DMS 273 (cell line): ENCODE data around the gene GLI1.
"Not testable (repeated sequence)": the region's sequence is repeated elsewhere in the genome, so short reads cannot be mapped to it uniquely, and the experiment has no call there.

Experiments used
- DNase-seq: peaks from one replicate; lab custom pipeline; 2025; ENCODE audit not compliant: unreplicated experiment; lab: John Stamatoyannopoulos, UW

The GLI1 gene

DNA sequence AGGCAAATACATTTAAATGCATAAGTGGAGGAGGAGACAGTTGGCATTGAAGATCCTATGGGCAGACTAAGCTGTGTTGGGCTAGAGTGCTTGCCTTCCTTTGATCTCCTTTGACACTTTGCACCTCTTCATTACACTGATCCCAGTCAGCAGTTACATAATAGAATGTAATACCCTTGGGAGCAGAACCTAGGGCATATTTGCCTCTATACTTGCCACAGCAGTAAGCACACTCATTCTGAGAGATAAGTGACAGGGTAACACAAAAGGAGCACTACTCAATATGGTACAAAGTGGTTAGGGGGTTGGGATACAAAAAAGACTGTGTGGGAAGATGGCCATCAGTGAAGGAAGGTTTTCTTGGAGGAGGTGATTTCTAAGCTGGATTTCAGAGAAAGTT lies 37.2 kb downstream of the GLI1 start:
- no peak for DNase-seq

DNA sequence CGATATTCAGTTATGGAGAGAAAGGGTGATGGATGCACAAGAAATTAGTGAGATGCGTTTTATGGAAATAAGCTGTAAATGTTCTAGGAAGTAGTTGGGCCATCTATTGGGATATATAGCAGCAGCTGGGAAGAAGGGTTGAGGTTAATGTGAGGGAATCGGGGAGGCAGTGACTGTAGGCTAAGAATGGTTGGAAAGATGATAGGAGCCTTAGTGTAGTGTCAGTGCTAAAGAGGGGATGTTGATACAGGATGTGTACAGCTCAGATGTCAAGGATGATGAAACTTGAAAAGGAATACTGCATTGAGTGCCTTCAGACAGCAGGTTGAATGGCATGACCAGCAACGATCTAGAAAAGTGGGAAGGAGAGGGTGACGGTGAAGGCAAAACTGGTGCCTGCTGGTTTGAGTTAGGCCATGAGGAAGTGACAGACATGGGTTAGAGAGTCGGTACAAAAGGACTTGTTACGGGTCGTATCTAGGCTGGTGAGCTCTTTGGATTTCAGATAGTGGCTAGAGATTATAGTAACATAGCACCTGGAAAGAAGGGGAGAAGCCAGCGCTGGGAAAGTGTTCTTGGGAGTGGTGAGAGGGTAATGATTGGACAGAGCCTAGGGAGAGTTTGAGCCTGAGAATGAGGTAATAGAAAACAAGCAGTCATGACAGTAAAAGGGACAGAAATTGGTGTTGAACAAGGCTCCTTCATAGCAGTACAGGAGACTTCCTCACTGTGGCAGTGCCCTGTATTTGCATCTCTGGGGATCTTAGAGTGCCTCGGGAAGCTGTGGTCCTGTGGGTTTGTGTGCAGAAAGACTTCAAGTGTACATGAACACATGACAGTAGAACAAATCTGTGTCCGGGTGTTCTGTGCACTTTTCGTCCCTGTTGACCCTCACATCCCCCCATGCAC lies 37.9 kb downstream of the GLI1 start:
- DNase-seq: no peak

- no peak for DNase-seq
Measured at GRCh38 chr12:57498132-57498502, 38.5 kb downstream of the GLI1 start.

DNA sequence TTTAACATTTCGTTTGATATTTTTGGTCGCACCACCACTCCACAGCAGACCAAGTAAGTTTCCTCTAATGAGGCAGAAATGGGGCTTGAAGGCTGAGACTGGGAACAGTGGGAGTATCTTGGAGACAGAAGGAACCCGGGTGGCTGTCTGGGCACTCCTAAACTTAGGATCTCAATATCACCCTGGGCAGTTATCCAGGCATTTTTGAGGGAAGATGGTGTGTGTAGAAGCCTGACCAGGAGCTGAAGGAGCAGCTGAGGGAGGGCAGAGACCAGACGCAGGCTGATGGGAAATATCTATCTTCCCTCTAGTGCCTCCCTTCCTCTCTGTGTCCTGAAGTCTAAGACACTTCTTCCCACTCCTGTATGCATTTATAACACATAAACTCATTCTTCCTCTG lies 39.0 kb downstream of the GLI1 start:
- no peak for DNase-seq

- no peak for DNase-seq
Measured at GRCh38 chr12:57500213-57500612, 40.6 kb downstream of the GLI1 start.

DNA sequence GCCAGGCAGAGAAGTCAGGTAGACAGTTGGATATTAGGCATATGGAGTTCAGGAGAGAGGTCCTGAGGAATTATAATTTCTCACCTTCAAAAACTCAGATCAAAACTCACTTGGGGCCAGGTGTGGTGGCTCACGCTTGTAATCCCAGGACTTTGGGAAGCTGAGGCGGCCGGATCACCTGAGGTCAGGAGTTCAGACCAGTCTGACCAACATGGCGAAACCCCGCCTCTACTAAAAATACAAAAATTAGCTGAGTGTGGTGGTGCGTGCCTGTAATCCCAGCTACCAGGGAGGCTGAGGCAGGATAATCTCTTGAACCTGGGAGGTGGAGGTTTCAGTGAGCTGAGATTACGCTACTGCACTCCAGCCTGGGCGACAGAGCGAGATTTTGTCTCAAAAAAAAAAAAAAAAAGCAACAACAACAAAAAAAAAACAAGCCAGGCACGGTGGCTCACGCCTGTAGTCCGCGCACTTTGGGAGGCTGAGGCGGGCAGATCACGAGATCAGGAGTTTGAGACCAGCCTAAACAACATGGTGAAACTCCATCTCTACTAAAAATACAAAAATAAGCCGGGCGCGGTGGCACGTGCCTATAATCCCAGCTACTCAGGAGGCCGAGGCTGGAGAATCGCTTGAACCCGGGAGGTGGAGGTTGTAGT lies 42.9 kb downstream of the GLI1 start:
- DNase-seq: not testable (repeated sequence)

DNA sequence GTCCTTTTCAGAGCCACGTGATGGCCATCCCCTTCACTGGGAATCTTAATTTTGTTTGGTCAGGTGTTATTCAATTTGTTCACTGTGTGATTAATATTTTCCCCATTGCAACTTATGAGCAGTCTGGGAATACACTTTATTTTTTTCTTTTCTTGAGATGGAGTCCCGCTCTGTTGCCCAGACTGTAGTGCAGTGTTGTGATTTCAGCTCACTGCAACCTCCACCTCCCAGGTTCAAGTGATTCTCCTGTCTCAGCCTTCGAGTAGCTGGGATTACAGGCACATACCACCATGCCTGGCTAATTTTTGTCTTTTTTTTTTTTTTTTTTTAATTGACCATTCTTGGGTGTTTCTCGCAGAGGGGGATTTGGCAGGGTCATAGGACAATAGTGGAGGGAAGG lies 47.0 kb downstream of the GLI1 start:
- not testable (repeated sequence) for DNase-seq

- DNase-seq: not testable (repeated sequence)
Measured at GRCh38 chr12:57507796-57508195, 48.2 kb downstream of the GLI1 start.

DNA sequence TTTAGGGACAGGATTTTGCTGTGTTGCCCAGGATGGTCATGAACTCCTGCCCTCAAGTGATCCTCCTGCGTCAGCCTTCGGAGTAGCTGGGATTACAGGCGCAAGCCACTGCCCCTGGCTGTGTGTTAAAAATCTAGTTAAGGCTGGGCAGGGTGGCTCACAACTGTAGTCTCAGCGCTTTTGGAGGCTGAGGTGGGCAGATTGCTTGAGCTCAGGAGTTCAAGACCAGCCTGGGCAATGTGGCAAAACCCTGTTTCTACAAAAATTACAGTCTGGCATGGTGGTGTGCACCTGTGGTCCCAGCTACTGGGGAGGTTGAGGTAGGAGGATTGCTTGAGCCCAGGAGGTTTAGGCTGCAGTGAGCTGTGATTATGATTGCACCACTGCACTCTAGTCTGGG lies 51.6 kb downstream of the GLI1 start:
- no peak for DNase-seq

GRCh38 chr12:57511588-57512325 lies 52.2 kb downstream of the GLI1 start:
- no peak for DNase-seq

- DNase-seq: no peak
Measured at GRCh38 chr12:57512665-57513064, 53.1 kb downstream of the GLI1 start.

GRCh38 chr12:57513266-57513665 lies 53.7 kb downstream of the GLI1 start:
- DNase-seq: no peak

- not testable (repeated sequence) for DNase-seq
Measured at GRCh38 chr12:57513677-57514076, 54.1 kb downstream of the GLI1 start.

DNA sequence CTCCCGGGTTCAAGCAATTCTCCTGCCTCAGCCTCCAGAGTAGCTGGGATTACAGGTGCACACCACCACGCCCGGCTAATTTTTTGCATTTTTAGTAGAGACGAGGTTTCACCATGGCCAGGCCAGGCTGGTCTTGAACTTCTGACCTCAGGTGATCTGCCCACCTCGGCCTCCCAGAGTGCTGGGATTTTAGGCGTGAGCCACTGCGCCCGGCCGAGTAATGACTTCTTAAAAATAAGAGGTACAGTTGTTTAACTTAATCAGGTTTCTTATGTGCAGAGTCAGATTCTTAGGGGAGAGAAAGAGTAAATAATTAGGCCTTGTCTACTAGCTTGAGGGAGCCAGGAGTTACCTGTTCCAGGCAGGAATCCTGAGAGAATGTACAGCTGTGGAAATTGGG lies 54.7 kb downstream of the GLI1 start:
- not testable (repeated sequence) for DNase-seq

GRCh38 chr12:57514720-57515407 lies 55.3 kb downstream of the GLI1 start:
- peak; percentile 15 for DNase-seq

GRCh38 chr12:57515408-57515933 lies 55.9 kb downstream of the GLI1 start:
- DNase-seq: no peak

DNA sequence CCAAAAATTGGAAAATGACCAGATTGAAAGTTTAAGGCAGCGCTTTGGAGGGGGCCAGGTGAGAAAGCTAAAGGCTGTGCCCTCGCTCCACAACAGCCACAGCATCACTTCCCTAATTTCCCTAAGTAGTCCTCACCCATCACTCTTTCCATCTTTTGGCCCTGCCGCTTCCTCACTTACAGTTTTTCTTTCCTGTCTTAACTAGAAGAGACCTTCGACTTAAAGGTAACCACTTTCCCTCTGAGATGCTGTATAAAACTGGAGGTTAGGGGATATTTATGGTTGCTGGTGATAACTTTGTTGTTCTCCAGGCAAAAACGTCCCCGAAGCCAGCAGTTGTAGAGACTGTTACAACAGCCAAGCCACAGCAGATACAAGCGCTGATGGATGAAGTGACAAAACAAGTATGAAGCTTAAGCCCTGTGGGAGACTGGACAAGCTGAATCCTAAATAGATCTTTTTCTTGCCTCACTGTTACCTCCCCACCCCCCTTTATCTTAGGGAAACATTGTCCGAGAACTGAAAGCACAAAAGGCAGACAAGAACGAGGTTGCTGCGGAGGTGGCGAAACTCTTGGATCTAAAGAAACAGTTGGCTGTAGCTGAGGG lies 56.5 kb downstream of the GLI1 start:
- DNase-seq: no peak

DNA sequence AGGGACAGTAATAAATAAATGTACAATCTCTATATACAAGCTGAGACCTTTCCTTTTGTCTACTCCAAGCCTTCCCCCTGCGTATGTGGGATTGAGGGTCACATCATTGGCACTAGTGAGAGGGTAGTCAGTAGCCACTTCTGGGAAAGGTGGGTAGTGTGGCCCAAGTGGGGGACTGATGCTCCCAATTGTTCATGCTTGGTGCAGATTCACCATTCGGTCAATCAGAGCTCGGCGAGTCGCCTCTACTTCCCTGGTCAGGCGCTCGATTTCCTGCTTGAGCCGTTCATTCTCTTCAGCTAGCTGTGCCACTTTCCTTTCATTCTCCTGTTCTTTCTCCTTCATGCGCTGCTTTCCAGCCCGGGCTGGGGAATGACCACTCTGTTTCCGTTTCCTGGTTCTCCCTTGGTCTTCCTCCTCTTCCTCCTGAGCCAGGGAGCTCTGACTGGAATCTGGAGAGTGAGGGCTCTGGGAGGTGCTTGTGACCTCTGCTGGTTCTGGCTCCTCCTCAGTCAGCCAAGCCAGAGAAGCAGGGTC lies 57.1 kb downstream of the GLI1 start:
- DNase-seq: no peak

GRCh38 chr12:57517187-57517586 lies 57.6 kb downstream of the GLI1 start:
- DNase-seq: peak; percentile 29

DNA sequence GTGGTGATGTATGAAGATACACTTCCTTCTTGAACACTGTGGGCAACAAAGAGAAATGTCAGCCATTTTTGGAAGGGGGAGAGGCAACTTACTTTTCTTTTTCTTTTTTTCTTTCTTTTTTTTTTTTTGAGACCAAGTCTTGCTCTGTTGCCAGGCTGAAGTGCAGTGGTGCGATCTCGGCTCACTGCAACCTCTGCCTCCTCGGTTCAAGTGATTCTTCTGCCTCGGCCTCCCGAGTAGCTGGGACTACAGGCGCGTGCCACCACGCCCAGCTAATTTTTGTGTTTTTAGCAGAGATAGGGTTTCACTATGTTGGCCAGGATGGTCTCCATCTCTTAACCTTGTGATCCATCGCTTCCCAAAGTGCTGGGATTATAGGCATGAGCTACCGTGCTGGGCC lies 58.1 kb downstream of the GLI1 start:
- not testable (repeated sequence) for DNase-seq
